ENCODE data around the gene ATG12. TPM values are rescaled to one million over a fixed set of nuclear protein-coding genes. Genes with fewer than 3 reads are reported as not detected.

ATG12 gene
- polyA plus RNA-seq, 1 of the 3 experiments (the other 2 are of a cell fraction) = 29.1 TPM

GRCh38 chr5:115847290-115847689 is 5.9 kb upstream of the ATG12 start:
- no peaks in the 10 kb centered on the region for H3K27me3 ChIP-seq (ENCODE audit: insufficient read depth)
- DNase-seq = no peak
- peaks cover 50% of the 10 kb centered on the region for H4K20me1 ChIP-seq (ENCODE audit: insufficient read depth)
- CTCF ChIA-PET = interaction anchor here (1.4 kb wide), 1 partner anchor 13 kb away, joined by 3 read pairs; no protein-coding TSS in a partner anchor
- H3K4me1 ChIP-seq (ENCODE audit: control insufficient read depth in 1 of 2, insufficient read depth in 2 of 2, low read depth in 1 of 2, low read length in 1 of 2) = peaks cover 5% of the 10 kb centered on the region in 2 experiments; a peak in 3 of 4 replicates
- WGBS (ENCODE audit: low lambda C conversion rate) = 84% methylated on average over 7 of the region's 7 CpGs
- peaks cover 100% of the 10 kb centered on the region for H3K79me2 ChIP-seq (ENCODE audit: insufficient read depth)
- no peaks in the 10 kb centered on the region for H3K9me2 ChIP-seq
- no peaks in the 10 kb centered on the region for H3F3A ChIP-seq (replicated peaks; ENCODE audit: insufficient read depth)
- H3K9me3 ChIP-seq = no peaks in the 10 kb centered on the region
- H2AFZ ChIP-seq (ENCODE audit: low read depth) = no peak overlapping the region
- no peak overlapping the region for H3K9ac ChIP-seq
- no peak overlapping the region for H3K4me3 ChIP-seq (ENCODE audit: low read depth in 2 of 2, low read length in 1 of 2)
- H3K4me2 ChIP-seq = no peak overlapping the region
- POLR2A ChIA-PET = interaction anchor here (0.6 kb wide), 1 partner anchor 148 kb away, joined by 3 read pairs; no protein-coding TSS in a partner anchor
- TF ChIP-seq YY1 (IDR thresholded peaks at IDR 0.05; ENCODE audit: low read depth) (no peak), POLR2AphosphoS5 (IDR thresholded peaks at IDR 0.05; ENCODE audit: low read depth, low read length) (no peak), TEAD4 (IDR thresholded peaks at IDR 0.05; ENCODE audit: borderline replicate concordance, insufficient read depth) (no peak), GATA2 (CRISPR knock-in tag; IDR thresholded peaks at IDR 0.05) (no peak)
- H3K27ac ChIP-seq (ENCODE audit: low read depth in 2 of 2, low read length in 1 of 2) = no peak overlapping the region
- H3K36me3 ChIP-seq (replicated peaks in 1 of 2; ENCODE audit: control insufficient read depth in 1 of 2, insufficient read depth in 2 of 2, low read length in 1 of 2) = no peaks in the 10 kb centered on the region

DNA sequence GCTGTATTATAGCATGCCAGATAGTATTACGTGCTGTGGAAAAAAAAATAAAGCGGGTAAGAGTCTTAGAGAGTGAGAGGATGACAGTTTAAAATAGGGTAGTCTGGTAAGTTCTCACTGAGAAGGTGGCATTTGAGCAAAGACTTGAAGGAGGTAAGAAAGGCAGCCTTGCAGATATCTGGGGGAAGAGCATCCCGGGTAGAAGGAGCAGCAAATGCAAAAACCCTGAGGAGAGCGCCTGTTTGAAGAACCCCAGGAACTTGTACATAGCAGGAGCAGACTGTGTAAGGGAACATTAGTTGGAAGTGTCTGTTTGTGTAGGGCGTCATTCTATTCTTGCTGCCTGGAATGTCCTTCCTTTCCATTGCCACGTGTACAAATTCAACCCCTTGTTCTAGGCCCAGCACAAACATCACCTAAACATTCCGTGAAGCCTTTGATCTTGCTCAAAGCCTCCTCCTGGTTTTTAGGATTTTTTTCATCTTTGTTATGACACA is 3.0 kb upstream of the ATG12 start:
- POLR2A ChIA-PET = no interaction called here
- no peak overlapping the region for H3K4me3 ChIP-seq (ENCODE audit: low read depth in 2 of 2, low read length in 1 of 2)
- peaks cover 9 to 16% of the 10 kb centered on the region in 2 experiments; a peak in 3 of 4 replicates for H3K4me1 ChIP-seq (ENCODE audit: control insufficient read depth in 1 of 2, insufficient read depth in 2 of 2, low read depth in 1 of 2, low read length in 1 of 2)
- no peak overlapping the region; the same call in 1 of the 2 replicates for H3K4me2 ChIP-seq
- no peak overlapping the region for H2AFZ ChIP-seq (ENCODE audit: low read depth)
- H3K27ac ChIP-seq (ENCODE audit: low read depth in 2 of 2, low read length in 1 of 2) = no peak overlapping the region
- WGBS (ENCODE audit: low lambda C conversion rate) = 94% methylated on average over 7 of the region's 7 CpGs
- peaks cover 50% of the 10 kb centered on the region for H4K20me1 ChIP-seq (ENCODE audit: insufficient read depth)
- H3K27me3 ChIP-seq (ENCODE audit: insufficient read depth) = no peaks in the 10 kb centered on the region
- no peaks in the 10 kb centered on the region for H3K36me3 ChIP-seq (replicated peaks in 1 of 2; ENCODE audit: control insufficient read depth in 1 of 2, insufficient read depth in 2 of 2, low read length in 1 of 2)
- peaks cover 9% of the 10 kb centered on the region for H3F3A ChIP-seq (replicated peaks; ENCODE audit: insufficient read depth)
- H3K79me2 ChIP-seq (ENCODE audit: insufficient read depth) = peaks cover 91% of the 10 kb centered on the region
- DNase-seq = no peak
- TF ChIP-seq GABPA (IDR thresholded peaks at IDR 0.05; ENCODE audit: low read depth) (no peak), RXRA (IDR thresholded peaks at IDR 0.05; ENCODE audit: borderline replicate concordance, low read depth) (no peak), NFIC (IDR thresholded peaks at IDR 0.05; ENCODE audit: borderline replicate concordance) (no peak), YY1 (IDR thresholded peaks at IDR 0.05; ENCODE audit: low read depth) (no peak), TCF12 (IDR thresholded peaks at IDR 0.05) (no peak), RCOR1 (IDR thresholded peaks at IDR 0.05; ENCODE audit: low read length) (no peak), FOSL2 (IDR thresholded peaks at IDR 0.05; ENCODE audit: borderline replicate concordance, low read depth) (no peak), MEF2A (IDR thresholded peaks at IDR 0.05; ENCODE audit: borderline replicate concordance, low read depth) (no peak), SIN3A (IDR thresholded peaks at IDR 0.05; ENCODE audit: borderline replicate concordance, low read depth, low read length) (no peak), NRF1 (IDR thresholded peaks at IDR 0.05; ENCODE audit: low read depth, low read length) (no peak), JUND (IDR thresholded peaks at IDR 0.05) (no peak), RFX5 (IDR thresholded peaks at IDR 0.05; ENCODE audit: low read length) (no peak), POLR2AphosphoS5 (IDR thresholded peaks at IDR 0.05; ENCODE audit: low read depth, low read length) (no peak), TEAD4 (IDR thresholded peaks at IDR 0.05; ENCODE audit: borderline replicate concordance, insufficient read depth) (no peak)
- TF ChIP-seq, protein P1, sequence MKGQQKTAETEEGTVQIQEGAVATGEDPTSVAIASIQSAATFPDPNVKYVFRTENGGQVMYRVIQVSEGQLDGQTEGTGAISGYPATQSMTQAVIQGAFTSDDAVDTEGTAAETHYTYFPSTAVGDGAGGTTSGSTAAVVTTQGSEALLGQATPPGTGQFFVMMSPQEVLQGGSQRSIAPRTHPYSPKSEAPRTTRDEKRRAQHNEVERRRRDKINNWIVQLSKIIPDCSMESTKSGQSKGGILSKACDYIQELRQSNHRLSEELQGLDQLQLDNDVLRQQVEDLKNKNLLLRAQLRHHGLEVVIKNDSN (IDR thresholded peaks at IDR 0.05; ENCODE audit: borderline replicate concordance, low read depth) = no peak
- no peaks in the 10 kb centered on the region for H3K9me3 ChIP-seq
- H3K9me2 ChIP-seq = no peaks in the 10 kb centered on the region
- no peak overlapping the region for H3K9ac ChIP-seq
- CTCF ChIA-PET = interaction anchor here (2.3 kb wide), 1 partner anchor 224 kb away, joined by 18 read pairs; no protein-coding TSS in a partner anchor

Measured in SK-N-SH (cell line).